Measurements from ENCODE around the gene PLXNB2.

The PLXNB2 gene

DNA sequence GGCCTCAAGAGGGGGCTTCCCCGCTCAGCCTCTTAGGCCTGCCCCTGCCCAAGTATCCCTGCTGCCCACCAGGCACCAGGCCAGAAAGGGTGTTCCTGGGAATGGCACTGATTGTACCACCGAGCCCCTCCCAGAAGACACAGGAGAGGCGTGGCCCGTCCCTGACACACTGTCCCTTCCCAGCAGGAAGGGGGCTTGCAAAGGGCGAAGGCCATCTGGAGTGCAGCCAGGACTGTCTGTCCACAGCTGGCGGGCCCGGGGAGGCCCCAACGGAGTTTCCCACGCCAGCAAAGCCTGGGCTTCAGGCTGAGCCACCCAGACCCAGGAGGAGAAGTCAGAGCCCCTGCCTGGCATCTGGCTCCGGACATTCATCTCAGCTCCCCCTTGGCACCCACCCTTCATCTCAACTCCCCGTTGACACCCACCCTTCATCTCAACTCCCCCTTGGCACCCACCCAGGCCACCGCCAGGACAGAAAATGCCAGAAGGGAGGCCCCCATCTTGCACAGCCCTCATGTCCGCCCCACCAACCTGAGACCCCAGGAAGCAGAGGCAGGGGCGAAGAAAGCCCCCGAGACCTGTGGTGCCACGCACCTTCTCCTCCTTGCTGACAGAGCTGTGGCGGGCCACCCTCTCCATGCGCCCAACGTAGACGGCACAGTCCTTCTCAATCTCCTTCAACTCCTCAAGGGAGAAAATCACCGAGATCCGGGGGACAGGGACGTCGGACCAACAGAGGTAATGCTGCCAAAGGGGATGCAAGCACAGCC is 82.1 kb downstream of the PLXNB2 start:
- DNase-seq, result no peak
